H4 (cell line): ENCODE measurements around the gene SUV39H2. TPM values are rescaled to one million over a fixed set of nuclear protein-coding genes. Genes with fewer than 3 reads are reported as not detected.
"Not testable (repeated sequence)": the region's sequence is repeated elsewhere in the genome, so short reads cannot be mapped to it uniquely, and the experiment has no call there.

Source experiments
- DNase-seq: peaks from one replicate; pipeline ENCODE4 v3.0.0-alpha.2; 2015; ENCODE audit warnings: low spot score
- total RNA-seq: library from RNA; depleted of rRNA; stranded (reverse); fragments of >200 nt; shearing (Covaris generic); gene quantifications from 2 replicates; pipeline ENCODE4 v1.2.3, GENCODE V29; 2014; rRNA removed

The SUV39H2 gene
- 15.5 and 27.6 TPM in 2 replicates for total RNA-seq

- peak; percentile 71 for DNase-seq
Measured at GRCh38 chr10:14878266-14879123, at the start of gene SUV39H2. Gene SUV39H2 (plus strand): TSS chr10:14878866. CDS start chr10:14878889, 23 bp downstream.

GRCh38 chr10:14833106-14833505, 45.6 kb upstream of the SUV39H2 start:
- DNase-seq: no peak

- no peak for DNase-seq
Measured at GRCh38 chr10:14836208-14836607, 42.5 kb upstream of the SUV39H2 start.

- no peak for DNase-seq
Measured at GRCh38 chr10:14837003-14837756, 41.5 kb upstream of the SUV39H2 start.

- DNase-seq: peak; percentile 97
Measured at GRCh38 chr10:14837757-14838581, 40.7 kb upstream of the SUV39H2 start, which contains the start of the genes CDNF, HSPA14 and MSANTD7. Gene CDNF (minus strand): TSS chr10:14838037. CDS start chr10:14837946, 91 bp downstream. Gene HSPA14 (plus strand): TSS chr10:14838306. CDS start chr10:14838403, 97 bp downstream. Gene MSANTD7 (plus strand): TSS chr10:14838306. CDS start chr10:14842285, 3,979 bp downstream.

GRCh38 chr10:14838582-14839304, 39.9 kb upstream of the SUV39H2 start:
- no peak for DNase-seq

GRCh38 chr10:14839305-14839695, 39.4 kb upstream of the SUV39H2 start:
- DNase-seq: no peak

GRCh38 chr10:14840178-14840577, 38.5 kb upstream of the SUV39H2 start:
- DNase-seq: no peak

GRCh38 chr10:14843327-14843988, 35.2 kb upstream of the SUV39H2 start:
- DNase-seq: no peak

- DNase-seq: no peak
Measured at GRCh38 chr10:14844948-14845347, 33.7 kb upstream of the SUV39H2 start.

- DNase-seq: no peak
Measured at GRCh38 chr10:14852236-14852635, 26.4 kb upstream of the SUV39H2 start.

GRCh38 chr10:14855453-14855852, 23.2 kb upstream of the SUV39H2 start:
- DNase-seq: no peak

GRCh38 chr10:14858338-14858960, 20.2 kb upstream of the SUV39H2 start:
- no peak for DNase-seq

GRCh38 chr10:14859043-14859442, 19.6 kb upstream of the SUV39H2 start:
- DNase-seq: no peak

GRCh38 chr10:14859775-14860174, 18.9 kb upstream of the SUV39H2 start:
- DNase-seq: no peak

- DNase-seq: no peak
Measured at GRCh38 chr10:14860791-14861190, 17.9 kb upstream of the SUV39H2 start.

GRCh38 chr10:14864466-14864865, 14.2 kb upstream of the SUV39H2 start:
- not testable (repeated sequence) for DNase-seq

- DNase-seq: not testable (repeated sequence)
Measured at GRCh38 chr10:14864871-14865270, 13.8 kb upstream of the SUV39H2 start.

- DNase-seq: no peak
Measured at GRCh38 chr10:14873090-14873760, 5.4 kb upstream of the SUV39H2 start.
